GM18858 (cell line): ENCODE measurements around the gene ERC2.

ENCODE experiments used
- ATAC-seq: cut with Tn5 transposase; IDR thresholded peaks from one replicate; pipeline ENCODE4 v1.9.1; 2021; ENCODE audit not compliant: unreplicated experiment

The ERC2 gene

GRCh38 chr3:56369914-56370313 lies 98.4 kb downstream of the ERC2 start:
- ATAC-seq: no peak

- ATAC-seq: no peak
Measured at GRCh38 chr3:56368846-56369245, 99.4 kb downstream of the ERC2 start.

DNA sequence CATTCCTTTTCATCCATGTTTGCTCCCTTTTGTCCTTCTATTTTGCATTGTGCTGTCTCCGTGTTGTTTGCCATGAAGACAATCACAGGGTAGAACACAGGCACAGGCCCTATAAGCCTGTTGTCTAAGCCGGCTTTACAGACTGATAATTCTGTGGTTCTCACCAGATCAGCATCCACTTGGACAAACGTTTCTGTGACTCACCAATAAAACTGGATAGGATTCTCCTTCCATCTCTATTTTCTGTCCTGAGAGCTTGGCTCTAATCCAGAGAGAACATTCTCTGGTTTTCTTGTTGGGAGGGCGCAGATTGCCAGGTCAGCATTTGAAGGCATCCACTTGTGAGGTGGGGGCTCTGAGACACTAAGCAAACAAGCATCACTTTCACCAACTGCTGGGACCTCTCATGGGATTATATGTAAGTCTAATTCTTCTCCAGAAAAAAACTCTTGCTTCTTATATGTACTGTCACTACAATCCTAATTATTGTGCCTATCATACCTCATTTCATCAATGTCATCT lies 101.6 kb downstream of the ERC2 start:
- no peak for ATAC-seq

DNA sequence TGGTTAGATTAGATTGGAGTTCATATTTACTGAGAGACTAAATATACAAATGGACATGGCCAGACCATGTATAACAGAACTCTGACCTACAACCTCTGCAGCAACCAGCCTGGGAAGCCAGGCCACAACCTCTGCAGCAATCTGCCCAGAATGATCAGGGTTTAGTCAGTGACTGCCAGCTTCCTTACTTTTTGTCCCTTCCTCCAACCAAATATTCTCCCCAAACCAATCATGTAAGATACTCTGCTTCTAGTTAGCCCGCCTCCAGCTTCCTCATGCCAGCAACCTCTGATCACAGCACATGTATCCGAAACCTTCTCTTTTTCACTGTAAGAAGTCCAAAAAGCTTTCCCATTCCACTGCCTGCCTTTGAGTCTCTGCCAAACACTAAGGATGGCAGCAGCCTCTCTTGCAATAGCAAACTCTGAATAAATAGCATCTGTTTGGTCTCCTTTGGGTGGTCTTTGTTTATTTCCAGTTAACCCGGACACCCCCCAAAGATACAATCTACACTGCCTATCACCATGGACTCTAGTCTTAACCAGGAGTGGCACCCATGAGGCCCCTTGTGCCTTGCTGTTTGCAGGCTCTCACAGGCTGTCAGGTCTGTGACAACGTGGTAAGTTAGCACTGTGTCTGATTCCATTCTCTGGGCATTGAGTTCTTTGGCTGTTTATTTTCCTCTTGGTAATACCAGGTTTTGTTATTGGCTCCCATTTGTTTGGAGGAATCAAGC lies 102.2 kb downstream of the ERC2 start:
- no peak for ATAC-seq

- no peak for ATAC-seq
Measured at GRCh38 chr3:56364665-56365064, 103.6 kb downstream of the ERC2 start.

GRCh38 chr3:56363720-56364119 lies 104.5 kb downstream of the ERC2 start:
- no peak for ATAC-seq

DNA sequence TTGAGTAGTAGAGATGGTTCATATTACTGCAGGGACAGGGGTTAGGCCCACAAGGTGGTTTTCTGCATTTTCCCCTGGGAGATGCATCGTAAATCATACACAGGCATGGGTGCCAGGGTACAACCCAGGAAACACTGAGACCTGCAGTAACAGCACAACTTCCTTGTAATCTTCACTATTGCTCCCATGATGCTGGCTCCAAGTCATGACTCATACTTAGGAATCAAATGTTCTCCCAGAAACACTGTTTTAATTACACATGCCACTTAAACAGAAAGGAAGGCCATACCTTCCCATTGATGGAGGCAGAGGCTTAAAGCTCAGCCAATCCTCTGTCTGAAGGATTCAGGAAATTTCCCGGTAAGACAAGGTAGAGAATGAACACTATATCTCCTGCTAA lies 106.5 kb downstream of the ERC2 start:
- no peak for ATAC-seq

DNA sequence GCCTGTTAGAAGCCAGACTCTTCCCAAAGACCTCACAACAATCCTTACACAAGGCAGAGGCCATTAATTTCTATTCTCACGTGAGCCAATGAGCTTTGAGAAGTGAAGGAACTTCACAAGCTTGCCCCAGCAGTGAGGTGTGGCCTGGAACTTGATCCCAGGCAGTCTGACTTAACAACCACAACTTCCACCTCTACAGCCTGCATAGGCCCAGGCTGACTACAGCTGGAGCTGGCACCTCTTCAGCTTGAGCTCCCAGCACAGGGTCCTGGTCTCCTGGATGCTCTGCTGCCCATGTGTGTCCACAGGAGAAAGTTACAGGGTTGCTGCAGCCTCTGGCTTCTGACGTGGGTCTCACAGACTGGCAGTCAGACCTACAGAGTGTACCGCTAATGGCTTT lies 111.0 kb downstream of the ERC2 start:
- ATAC-seq: no peak

GRCh38 chr3:56356808-56357207 lies 111.5 kb downstream of the ERC2 start:
- ATAC-seq: no peak

GRCh38 chr3:56355570-56356185 lies 112.6 kb downstream of the ERC2 start:
- no peak for ATAC-seq

DNA sequence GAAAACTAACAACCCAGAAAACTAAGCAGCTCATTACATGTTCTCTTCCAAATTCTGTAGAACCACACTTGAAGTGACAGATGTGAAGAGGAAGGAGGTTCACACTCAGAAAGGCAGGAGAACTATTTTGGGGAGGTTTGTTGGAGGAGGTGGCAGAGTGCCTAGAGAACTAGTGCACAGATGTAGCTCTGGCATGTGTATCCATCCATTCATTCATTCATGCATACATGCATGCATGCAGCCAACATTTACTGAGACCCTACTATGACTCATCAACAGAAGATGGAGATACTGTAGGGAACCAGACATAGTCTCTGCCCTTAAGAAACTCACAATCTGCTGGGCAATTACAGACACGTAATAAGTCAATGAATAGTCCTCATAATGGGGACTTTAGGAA lies 116.7 kb downstream of the ERC2 start:
- ATAC-seq: no peak

GRCh38 chr3:56347219-56347871 lies 120.9 kb downstream of the ERC2 start:
- no peak for ATAC-seq

GRCh38 chr3:56342475-56342874 lies 125.8 kb downstream of the ERC2 start:
- no peak for ATAC-seq

- ATAC-seq: no peak
Measured at GRCh38 chr3:56339671-56340070, 128.6 kb downstream of the ERC2 start.

GRCh38 chr3:56339244-56339643 lies 129.0 kb downstream of the ERC2 start:
- no peak for ATAC-seq

DNA sequence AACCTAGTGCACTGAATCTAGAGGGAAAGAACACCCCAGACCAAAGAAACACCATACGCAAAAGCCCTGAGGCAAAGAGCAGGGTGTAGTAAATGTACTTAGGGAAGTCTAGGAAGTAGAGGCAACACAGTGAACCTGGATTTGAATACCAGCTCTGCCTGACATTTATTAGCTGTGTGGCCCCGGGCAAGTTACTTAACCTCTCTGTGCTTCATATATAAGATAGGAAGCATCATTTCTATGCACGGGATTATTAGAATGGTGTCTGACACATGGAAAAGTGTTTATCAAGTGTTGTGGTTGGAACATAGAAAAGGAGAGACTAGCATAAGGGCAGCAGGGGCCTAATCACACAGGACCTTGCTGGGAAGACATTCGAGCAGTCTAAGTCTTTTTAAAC lies 132.2 kb downstream of the ERC2 start:
- no peak for ATAC-seq

DNA sequence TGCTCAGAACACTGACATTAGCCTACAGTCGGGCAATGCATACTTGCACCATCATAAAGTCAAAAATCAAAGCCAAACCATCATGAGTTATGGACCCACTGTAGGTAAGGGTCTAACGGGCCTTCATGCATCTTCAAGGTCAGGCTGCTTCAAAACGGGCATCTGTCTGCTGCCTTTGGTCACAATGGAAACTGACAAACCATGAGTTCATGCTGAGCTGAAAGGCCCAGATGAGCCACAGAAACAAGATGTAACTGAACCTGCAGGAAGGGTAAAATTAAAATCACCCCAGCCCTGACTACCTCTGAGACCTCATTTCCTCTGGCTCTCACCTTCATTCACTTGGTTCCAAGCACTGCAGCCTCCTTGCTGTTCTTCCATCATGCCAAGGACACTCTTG lies 143.8 kb downstream of the ERC2 start:
- ATAC-seq: no peak

DNA sequence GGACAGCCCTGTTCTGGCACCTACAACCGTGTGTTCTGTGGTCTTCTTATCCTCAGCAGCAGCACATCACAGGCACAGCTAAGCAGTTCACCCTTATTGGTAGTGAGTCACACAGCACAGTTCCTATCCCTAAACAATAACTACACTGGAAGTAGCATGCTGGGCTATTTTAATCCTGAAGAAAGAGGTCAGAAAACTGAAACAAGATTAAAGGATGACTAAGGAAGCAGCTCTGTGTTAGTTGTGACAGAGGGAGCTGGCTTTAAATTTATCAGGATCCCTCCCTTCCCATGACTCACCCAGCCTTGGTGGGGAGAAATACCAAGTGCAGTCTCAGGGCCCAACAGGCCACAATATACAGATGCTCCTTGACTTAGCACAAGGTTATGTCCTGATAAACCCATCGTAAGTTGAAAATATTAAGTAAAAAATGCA lies 144.3 kb downstream of the ERC2 start:
- ATAC-seq: no peak

DNA sequence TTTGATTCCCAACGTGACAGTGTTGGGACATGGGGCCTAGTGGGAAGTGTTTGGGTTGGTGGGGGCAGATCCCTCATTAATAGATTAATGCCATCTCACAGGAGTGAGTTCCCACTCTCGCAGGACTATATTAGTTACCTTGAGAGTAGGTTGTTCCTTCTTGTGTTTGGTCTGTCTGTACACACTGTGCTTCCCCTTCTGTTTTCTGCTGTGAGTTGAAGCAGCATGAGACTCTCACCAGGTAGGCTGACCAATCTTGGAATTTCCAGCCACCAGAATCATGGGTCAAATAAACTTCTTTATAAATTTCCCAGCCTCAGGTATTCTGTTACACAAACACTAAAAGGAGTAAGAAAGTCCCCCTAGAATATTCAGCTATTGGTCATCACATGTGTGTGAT lies 145.4 kb downstream of the ERC2 start:
- no peak for ATAC-seq

DNA sequence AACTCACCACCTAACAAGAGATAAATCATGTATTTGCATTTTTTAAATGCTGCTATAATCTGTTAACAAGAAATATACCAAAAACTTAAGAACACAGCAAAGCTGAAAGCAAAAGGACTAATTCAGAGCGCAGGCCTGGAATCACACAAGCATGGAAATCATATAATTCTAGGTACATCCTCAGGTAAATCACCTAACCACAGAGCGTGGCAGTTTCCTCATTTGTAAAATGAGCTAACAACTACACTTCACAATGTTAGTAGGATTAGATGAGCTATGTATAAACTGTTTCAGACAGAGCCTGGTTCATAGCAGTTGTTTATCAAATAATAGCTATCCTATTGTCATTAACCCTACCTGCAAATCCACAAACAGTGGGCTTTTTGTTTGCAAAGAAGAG lies 146.4 kb downstream of the ERC2 start:
- no peak for ATAC-seq

DNA sequence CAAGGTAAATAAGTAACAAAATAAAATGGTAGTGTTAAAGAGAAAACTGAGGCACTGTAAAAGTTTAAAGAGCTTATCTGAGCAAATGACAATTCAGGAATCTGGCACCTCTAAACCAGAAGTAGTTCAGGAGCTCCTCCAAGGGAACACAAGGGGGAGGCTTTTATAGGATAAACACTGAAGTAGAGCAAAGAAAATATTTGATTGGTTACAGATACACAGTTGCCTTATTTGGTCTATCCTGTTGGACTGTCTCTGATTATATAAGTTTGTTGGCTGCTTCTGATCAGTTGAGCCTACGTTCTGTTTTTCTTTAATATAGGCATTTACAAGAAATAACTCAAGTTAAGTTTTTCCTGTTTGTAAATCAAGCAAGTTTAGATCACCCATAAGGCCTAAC lies 146.9 kb downstream of the ERC2 start:
- no peak for ATAC-seq

- no peak for ATAC-seq
Measured at GRCh38 chr3:56320883-56321282, 147.4 kb downstream of the ERC2 start.
